GM21526 (cell line): ENCODE data around the gene TMOD2.

Source experiments
- ATAC-seq: cut with Tn5 transposase; IDR thresholded peaks from one replicate; pipeline ENCODE4 v1.9.1; 2021; ENCODE audit warnings: moderate library complexity; ENCODE audit not compliant: unreplicated experiment, low FRiP score

Gene TMOD2

GRCh38 chr15:51735228-51736010 is 16.0 kb upstream of the TMOD2 start:
- no peak for ATAC-seq

- ATAC-seq: no peak
Measured at GRCh38 chr15:51736069-51736468, 15.3 kb upstream of the TMOD2 start.

GRCh38 chr15:51736751-51737521 is 14.5 kb upstream of the TMOD2 start:
- peak; percentile 35 for ATAC-seq

- peak; percentile 39 for ATAC-seq
Measured at GRCh38 chr15:51737522-51738305, 13.7 kb upstream of the TMOD2 start, which contains the start of gene LYSMD2. LYSMD2 (minus strand) TSS chr15:51737655; CDS start chr15:51737622, 33 bp downstream.

GRCh38 chr15:51738553-51738952 is 12.8 kb upstream of the TMOD2 start:
- no peak for ATAC-seq

GRCh38 chr15:51739061-51739712 is 12.2 kb upstream of the TMOD2 start:
- ATAC-seq: no peak

- ATAC-seq: no peak
Measured at GRCh38 chr15:51749307-51749706, 2.1 kb upstream of the TMOD2 start.

- ATAC-seq: no peak
Measured at GRCh38 chr15:51750186-51750585, 1.2 kb upstream of the TMOD2 start.

- peak; percentile 36 for ATAC-seq
Measured at GRCh38 chr15:51751697-51752683, 593 bp downstream of the TMOD2 start.

GRCh38 chr15:51752888-51753287 is 1.5 kb downstream of the TMOD2 start:
- ATAC-seq: no peak

- ATAC-seq: no peak
Measured at GRCh38 chr15:51754267-51754666, 2.9 kb downstream of the TMOD2 start.

- ATAC-seq: no peak
Measured at GRCh38 chr15:51755790-51756189, 4.4 kb downstream of the TMOD2 start.

- no peak for ATAC-seq
Measured at GRCh38 chr15:51756482-51756881, 5.1 kb downstream of the TMOD2 start.

GRCh38 chr15:51757450-51757849 is 6.1 kb downstream of the TMOD2 start:
- no peak for ATAC-seq

GRCh38 chr15:51758645-51759044 is 7.2 kb downstream of the TMOD2 start:
- ATAC-seq: no peak

GRCh38 chr15:51759557-51760070 is 8.2 kb downstream of the TMOD2 start:
- ATAC-seq: no peak

GRCh38 chr15:51760805-51761204 is 9.4 kb downstream of the TMOD2 start:
- no peak for ATAC-seq

GRCh38 chr15:51765751-51766150 is 14.4 kb downstream of the TMOD2 start:
- no peak for ATAC-seq

GRCh38 chr15:51766341-51766740 is 14.9 kb downstream of the TMOD2 start:
- no peak for ATAC-seq
